Kidney epithelial cell (primary cell): ENCODE results near the gene CCSAP. TPM values are rescaled to one million over a fixed set of nuclear protein-coding genes. Genes with fewer than 3 reads are reported as not detected.

Experiments used
- DNase-seq: peaks from one replicate; pipeline ENCODE4 v3.0.0-alpha.2; 2010; ENCODE audit warnings: low read depth
- H3K27me3 ChIP-seq: 2 replicates; pipeline ENCODE4 v1.6.0; 2011; ENCODE audit warnings: low read length; ENCODE audit not compliant: control insufficient read depth, insufficient read depth
- H3K36me3 ChIP-seq: 2 replicates; pipeline ENCODE4 v1.5.1; 2011; ENCODE audit warnings: low read length; ENCODE audit not compliant: control insufficient read depth, insufficient read depth
- H3K4me3 ChIP-seq: 2 replicates; pipeline ENCODE4 v1.5.1; 2011; ENCODE audit warnings: low read depth, mild to moderate bottlenecking, control low read depth, low read length
- total RNA-seq: library from RNA; depleted of rRNA; stranded (reverse); fragments of >200 nt; gene quantifications from 2 replicates; pipeline ENCODE4 v1.2.3, GENCODE V29; 2015
- TF ChIP-seq, protein P1 (sequence below): IDR thresholded peaks from 2 replicates; pipeline ENCODE4 v1.5.1; 2011; ENCODE audit warnings: mild to moderate bottlenecking, moderate library complexity, low read length, control low read depth, inconsistent platforms; ENCODE audit not compliant: insufficient read depth, poor library complexity, severe bottlenecking

Gene CCSAP, protein sequence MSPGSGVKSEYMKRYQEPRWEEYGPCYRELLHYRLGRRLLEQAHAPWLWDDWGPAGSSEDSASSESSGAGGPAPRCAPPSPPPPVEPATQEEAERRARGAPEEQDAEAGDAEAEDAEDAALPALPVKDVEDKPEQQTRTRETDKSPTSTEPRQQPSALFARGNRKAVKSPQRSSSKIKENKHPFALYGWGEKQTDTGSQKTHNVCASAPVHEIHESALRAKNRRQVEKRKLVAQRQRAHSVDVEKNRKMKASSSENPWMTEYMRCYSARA
- 2.9 and 3.0 TPM in 2 replicates for total RNA-seq

GRCh38 chr1:229342656-229343569, at the start of gene CCSAP:
Gene CCSAP (minus strand): TSS chr1:229343047. CDS start chr1:229342465, 582 bp downstream.
- Histone ChIP-seq H3K4me3 (peak within 1 kb of the TSS; percentile 58), H3K27me3 (no peaks in the 10 kb centered on the region), H3K36me3 (no peaks in the 10 kb centered on the region)
- no peak for DNase-seq
- TF ChIP-seq, protein P1, sequence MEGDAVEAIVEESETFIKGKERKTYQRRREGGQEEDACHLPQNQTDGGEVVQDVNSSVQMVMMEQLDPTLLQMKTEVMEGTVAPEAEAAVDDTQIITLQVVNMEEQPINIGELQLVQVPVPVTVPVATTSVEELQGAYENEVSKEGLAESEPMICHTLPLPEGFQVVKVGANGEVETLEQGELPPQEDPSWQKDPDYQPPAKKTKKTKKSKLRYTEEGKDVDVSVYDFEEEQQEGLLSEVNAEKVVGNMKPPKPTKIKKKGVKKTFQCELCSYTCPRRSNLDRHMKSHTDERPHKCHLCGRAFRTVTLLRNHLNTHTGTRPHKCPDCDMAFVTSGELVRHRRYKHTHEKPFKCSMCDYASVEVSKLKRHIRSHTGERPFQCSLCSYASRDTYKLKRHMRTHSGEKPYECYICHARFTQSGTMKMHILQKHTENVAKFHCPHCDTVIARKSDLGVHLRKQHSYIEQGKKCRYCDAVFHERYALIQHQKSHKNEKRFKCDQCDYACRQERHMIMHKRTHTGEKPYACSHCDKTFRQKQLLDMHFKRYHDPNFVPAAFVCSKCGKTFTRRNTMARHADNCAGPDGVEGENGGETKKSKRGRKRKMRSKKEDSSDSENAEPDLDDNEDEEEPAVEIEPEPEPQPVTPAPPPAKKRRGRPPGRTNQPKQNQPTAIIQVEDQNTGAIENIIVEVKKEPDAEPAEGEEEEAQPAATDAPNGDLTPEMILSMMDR, result no peak

DNA sequence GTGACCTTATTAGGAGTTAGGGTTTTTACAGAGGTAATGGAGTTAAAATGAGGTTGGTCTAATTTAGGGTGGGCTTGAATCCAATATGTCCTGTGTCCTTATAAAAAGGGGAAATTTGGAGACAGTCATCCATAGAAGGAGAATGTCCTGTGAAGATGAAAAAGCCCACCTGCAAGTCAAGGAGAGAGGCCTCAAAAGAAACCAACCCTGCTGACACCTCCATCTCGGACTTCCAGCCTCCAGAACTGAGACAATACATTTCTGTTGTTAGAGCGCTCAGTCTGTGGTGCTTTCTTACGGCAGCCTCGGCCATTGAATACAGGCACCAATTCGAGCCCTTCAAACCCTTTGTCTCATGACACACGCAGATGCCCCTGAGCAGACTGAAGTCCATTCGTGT, 47.3 kb upstream of the CCSAP start:
- no peaks in the 10 kb centered on the region for H3K36me3 ChIP-seq
- TF ChIP-seq, protein P1, result no peak
- no peaks in the 10 kb centered on the region for H3K27me3 ChIP-seq
- H3K4me3 ChIP-seq, result no peak overlapping the region
- DNase-seq, result no peak

DNA sequence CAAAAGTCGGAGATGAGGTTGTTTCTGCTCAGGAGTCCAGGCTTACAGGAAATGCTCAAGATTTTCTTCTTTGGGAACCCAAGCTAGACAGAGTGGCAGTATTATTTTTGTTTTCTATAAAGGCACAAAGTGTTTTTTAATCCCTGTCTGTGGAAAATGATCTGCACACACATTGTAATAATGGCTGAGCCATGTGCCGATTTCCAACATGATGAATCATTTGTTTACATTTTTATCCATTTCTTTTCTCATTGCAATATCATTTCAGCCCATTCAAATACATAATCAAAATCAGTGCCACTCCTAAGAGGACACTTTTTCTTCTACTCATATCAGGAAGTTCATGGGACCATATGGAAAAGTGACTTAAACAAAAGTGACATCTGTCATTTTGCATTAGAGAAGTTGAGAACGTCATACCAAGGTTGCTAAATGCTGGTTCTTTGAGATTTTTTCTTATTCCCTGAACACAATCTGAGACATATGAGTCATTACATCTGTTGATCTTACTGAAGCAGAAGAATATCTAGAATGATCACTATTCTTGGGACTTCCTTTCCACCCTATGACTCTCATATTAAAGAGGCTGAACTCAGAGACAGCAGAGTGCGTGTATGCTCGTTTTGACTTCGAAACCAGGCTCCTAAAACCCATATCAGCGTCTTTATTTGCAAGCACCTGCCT, 46.2 kb upstream of the CCSAP start:
- no peaks in the 10 kb centered on the region for H3K36me3 ChIP-seq
- TF ChIP-seq, protein P1, result no peak
- H3K4me3 ChIP-seq, result no peak overlapping the region
- H3K27me3 ChIP-seq, result no peaks in the 10 kb centered on the region
- DNase-seq, result no peak

- Histone ChIP-seq H3K4me3 (no peak overlapping the region), H3K36me3 (no peaks in the 10 kb centered on the region), H3K27me3 (no peaks in the 10 kb centered on the region)
- DNase-seq, result no peak
- TF ChIP-seq, protein P1, result no peak
Observed at GRCh38 chr1:229385853-229386456, 43.1 kb upstream of the CCSAP start.

DNA sequence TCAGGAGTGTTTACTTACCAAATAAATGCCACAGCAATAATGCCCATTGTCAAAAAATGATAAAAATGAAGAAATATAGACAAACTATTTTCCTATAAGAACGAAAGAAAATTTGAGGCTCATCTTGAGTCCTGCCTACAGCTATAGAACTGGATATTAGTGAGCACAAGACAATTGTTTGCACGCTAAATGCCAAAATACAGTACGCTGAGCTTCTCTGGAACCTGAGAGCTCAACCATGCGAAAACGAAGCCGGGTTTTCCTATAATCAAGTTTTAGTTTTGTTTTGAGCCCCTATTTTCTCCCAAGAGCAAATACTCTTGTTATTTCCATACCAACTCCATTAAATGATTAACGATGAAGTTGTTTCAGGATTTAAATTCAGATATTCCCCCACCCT, 42.0 kb upstream of the CCSAP start:
- no peaks in the 10 kb centered on the region for H3K36me3 ChIP-seq
- TF ChIP-seq, protein P1, result no peak
- no peaks in the 10 kb centered on the region for H3K27me3 ChIP-seq
- no peak for DNase-seq
- no peak overlapping the region for H3K4me3 ChIP-seq
